ENCODE results near the gene PLXNA4.

Gene PLXNA4

DNA sequence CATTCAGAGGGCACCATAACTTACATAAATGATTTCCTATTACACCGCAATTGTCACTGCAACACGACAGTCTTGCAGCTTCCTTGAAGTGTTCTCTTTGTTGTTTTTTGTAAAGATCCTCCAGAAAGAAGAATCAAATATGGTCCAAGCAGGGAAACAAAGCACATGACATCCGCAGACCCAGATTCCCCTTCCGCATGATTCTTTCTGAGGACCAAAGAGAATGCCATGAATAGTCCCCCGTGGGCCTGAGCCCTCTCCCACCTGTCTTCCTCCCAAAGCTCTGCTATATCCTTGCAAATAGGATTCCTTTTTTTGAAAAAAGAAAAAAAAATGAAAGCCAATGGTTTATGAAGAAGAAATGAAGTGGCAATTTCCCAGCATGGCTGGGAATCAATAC is 10.8 kb downstream of the PLXNA4 start:
- TF ChIP-seq ELF4 (IDR thresholded peaks at IDR 0.05) (no peak), BHLHE40 (IDR thresholded peaks at IDR 0.05; ENCODE audit: borderline replicate concordance) (no peak), HDGF (IDR thresholded peaks at IDR 0.05; ENCODE audit: borderline replicate concordance) (no peak), SUZ12 (IDR thresholded peaks at IDR 0.05) (no peak)
- POLR2A ChIA-PET, result no interaction called here
- DNase-seq (ENCODE audit: extremely low spot score), result no peak
- CTCF ChIA-PET, result interaction anchor here (0.6 to 0.7 kb wide), 2 partner anchors 48 to 644 kb away, joined by 4 read pairs; no protein-coding TSS in a partner anchor

DNA sequence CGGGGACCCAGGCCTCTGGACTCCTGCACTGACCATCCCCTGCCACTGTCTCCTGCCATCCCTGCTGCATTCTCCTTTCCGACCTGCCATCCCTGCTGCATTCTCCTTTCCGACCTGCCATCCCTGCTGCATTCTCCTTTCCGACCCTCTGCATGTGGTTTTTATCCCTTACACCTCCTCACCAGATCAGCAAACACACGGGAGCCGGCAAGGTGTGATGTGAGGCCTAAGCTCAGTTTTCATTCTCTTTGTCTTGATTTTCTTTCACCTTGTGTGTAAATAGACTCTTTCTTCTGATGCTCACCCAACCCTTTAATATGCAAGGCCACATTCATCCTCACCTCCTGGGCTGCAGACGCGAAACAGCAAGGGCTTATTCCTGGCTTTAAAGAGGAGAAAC is 11.4 kb downstream of the PLXNA4 start:
- POLR2A ChIA-PET, result no interaction called here
- TF ChIP-seq SUZ12 (IDR thresholded peaks at IDR 0.05), result no peak
- no peak for TF ChIP-seq FOXM1 (IDR thresholded peaks at IDR 0.05; ENCODE audit: borderline replicate concordance)
- no peak for TF ChIP-seq SP1 (IDR thresholded peaks at IDR 0.05)
- no peak for TF ChIP-seq CTBP1 (IDR thresholded peaks at IDR 0.05; ENCODE audit: borderline replicate concordance)
- no peak for TF ChIP-seq HDGF (IDR thresholded peaks at IDR 0.05; ENCODE audit: borderline replicate concordance)
- no peak for DNase-seq (ENCODE audit: extremely low spot score)
- CTCF ChIA-PET, result no interaction called here

- no peak for DNase-seq (ENCODE audit: extremely low spot score)
- CTCF ChIA-PET, result no interaction called here
- POLR2A ChIA-PET, result no interaction called here
- TF ChIP-seq LEF1 (IDR thresholded peaks at IDR 0.05; ENCODE audit: borderline replicate concordance) (no peak), NFRKB (IDR thresholded peaks at IDR 0.05) (no peak), SP1 (IDR thresholded peaks at IDR 0.05) (no peak), PKNOX1 (IDR thresholded peaks at IDR 0.05) (no peak), FOXM1 (IDR thresholded peaks at IDR 0.05; ENCODE audit: borderline replicate concordance) (no peak), ELF4 (IDR thresholded peaks at IDR 0.05) (no peak), L3MBTL2 (conservative IDR thresholded peaks at IDR 0.05) (no peak), FOXA1 (IDR thresholded peaks at IDR 0.05) (no peak), CTBP1 (IDR thresholded peaks at IDR 0.05; ENCODE audit: borderline replicate concordance) (no peak), HDGF (IDR thresholded peaks at IDR 0.05; ENCODE audit: borderline replicate concordance) (no peak), BHLHE40 (IDR thresholded peaks at IDR 0.05; ENCODE audit: borderline replicate concordance) (no peak), TARDBP (IDR thresholded peaks at IDR 0.05) (no peak), ARNT (IDR thresholded peaks at IDR 0.05) (no peak), FOXK2 (IDR thresholded peaks at IDR 0.05) (no peak), ZNF384 (IDR thresholded peaks at IDR 0.05) (no peak), SUZ12 (IDR thresholded peaks at IDR 0.05) (no peak)
Observed at GRCh38 chr7:132564090-132564489, 12.2 kb downstream of the PLXNA4 start.

DNA sequence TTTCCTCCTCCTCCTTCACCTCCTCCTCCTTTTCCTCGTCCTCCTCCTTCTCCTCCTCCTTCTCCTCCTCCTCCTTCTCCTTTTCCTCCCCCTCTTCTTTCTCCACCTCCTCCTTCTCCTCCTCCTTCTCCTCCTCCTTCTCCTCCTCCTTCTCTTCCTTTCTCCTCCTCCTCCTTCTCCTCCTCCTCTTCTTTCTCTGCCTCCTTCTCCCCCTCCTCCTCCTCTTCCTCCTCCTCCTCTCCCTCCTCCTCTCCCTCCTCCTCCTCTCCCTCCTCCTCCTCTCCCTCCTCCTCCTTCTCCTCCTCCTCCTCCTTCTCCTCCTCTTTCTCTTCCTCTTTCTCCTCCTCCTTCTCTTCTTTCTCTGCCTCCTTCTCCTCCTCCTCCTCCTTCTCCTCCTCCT is 13.6 kb downstream of the PLXNA4 start:
- no peak for DNase-seq (ENCODE audit: extremely low spot score)
- CTCF ChIA-PET, result no interaction called here
- TF ChIP-seq L3MBTL2 (conservative IDR thresholded peaks at IDR 0.05) (no peak), CTBP1 (IDR thresholded peaks at IDR 0.05; ENCODE audit: borderline replicate concordance) (no peak), HDGF (IDR thresholded peaks at IDR 0.05; ENCODE audit: borderline replicate concordance) (no peak), BHLHE40 (IDR thresholded peaks at IDR 0.05; ENCODE audit: borderline replicate concordance) (no peak), ZNF384 (IDR thresholded peaks at IDR 0.05) (no peak), ARNT (IDR thresholded peaks at IDR 0.05) (no peak), LEF1 (IDR thresholded peaks at IDR 0.05; ENCODE audit: borderline replicate concordance) (no peak), FOXK2 (IDR thresholded peaks at IDR 0.05) (no peak), SP1 (IDR thresholded peaks at IDR 0.05) (no peak), ELF4 (IDR thresholded peaks at IDR 0.05) (no peak)
- POLR2A ChIA-PET, result no interaction called here

- POLR2A ChIA-PET, result no interaction called here
- DNase-seq (ENCODE audit: extremely low spot score), result no peak
- no peak for TF ChIP-seq ELF4 (IDR thresholded peaks at IDR 0.05)
- TF ChIP-seq SUZ12 (IDR thresholded peaks at IDR 0.05), result no peak
- TF ChIP-seq FOXM1 (IDR thresholded peaks at IDR 0.05; ENCODE audit: borderline replicate concordance), result no peak
- no peak for TF ChIP-seq FOXA1 (IDR thresholded peaks at IDR 0.05)
- CTCF ChIA-PET, result no interaction called here
Observed at GRCh38 chr7:132561763-132562162, 14.5 kb downstream of the PLXNA4 start.

- DNase-seq (ENCODE audit: extremely low spot score), result no peak
- no peak for TF ChIP-seq NFRKB (IDR thresholded peaks at IDR 0.05)
- no peak for TF ChIP-seq ZNF384 (IDR thresholded peaks at IDR 0.05)
- no peak for TF ChIP-seq PKNOX1 (IDR thresholded peaks at IDR 0.05)
- no peak for TF ChIP-seq BHLHE40 (IDR thresholded peaks at IDR 0.05; ENCODE audit: borderline replicate concordance)
- no peak for TF ChIP-seq LEF1 (IDR thresholded peaks at IDR 0.05; ENCODE audit: borderline replicate concordance)
- TF ChIP-seq FOXA1 (IDR thresholded peaks at IDR 0.05), result no peak
- no peak for TF ChIP-seq HDGF (IDR thresholded peaks at IDR 0.05; ENCODE audit: borderline replicate concordance)
- TF ChIP-seq CTBP1 (IDR thresholded peaks at IDR 0.05; ENCODE audit: borderline replicate concordance), result no peak
- TF ChIP-seq SUZ12 (IDR thresholded peaks at IDR 0.05), result no peak
- no peak for TF ChIP-seq ELF4 (IDR thresholded peaks at IDR 0.05)
- TF ChIP-seq FOXM1 (IDR thresholded peaks at IDR 0.05; ENCODE audit: borderline replicate concordance), result no peak
- TF ChIP-seq SP1 (IDR thresholded peaks at IDR 0.05), result no peak
- TF ChIP-seq ARNT (IDR thresholded peaks at IDR 0.05), result no peak
- TF ChIP-seq TARDBP (IDR thresholded peaks at IDR 0.05), result no peak
- ChIA-PET POLR2A (no interaction called here), CTCF (no interaction called here)
Observed at GRCh38 chr7:132560825-132561529, 15.3 kb downstream of the PLXNA4 start.

DNA sequence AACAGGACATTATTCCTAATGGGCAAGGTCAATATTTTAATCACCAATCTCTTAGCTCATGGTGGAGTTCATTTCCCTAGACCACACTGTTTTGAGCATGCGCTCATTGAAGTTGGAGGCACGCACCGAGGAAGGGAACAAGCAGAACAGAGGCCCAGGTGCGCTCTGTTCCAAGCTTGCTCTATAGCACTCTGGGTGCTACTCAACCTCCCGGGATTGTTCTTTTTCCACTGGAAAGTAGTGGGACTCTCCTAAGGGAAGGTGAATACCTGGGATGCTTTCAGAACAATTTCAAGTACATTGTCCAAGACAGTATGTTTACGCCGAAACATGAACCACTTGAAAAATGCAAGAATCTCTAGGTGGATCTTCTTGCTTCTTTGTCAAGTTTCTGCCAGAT is 16.2 kb downstream of the PLXNA4 start:
- ChIA-PET CTCF (no interaction called here), POLR2A (no interaction called here)
- TF ChIP-seq TARDBP (IDR thresholded peaks at IDR 0.05), result no peak
- no peak for TF ChIP-seq HDGF (IDR thresholded peaks at IDR 0.05; ENCODE audit: borderline replicate concordance)
- no peak for TF ChIP-seq FOXK2 (IDR thresholded peaks at IDR 0.05)
- no peak for TF ChIP-seq SP1 (IDR thresholded peaks at IDR 0.05)
- TF ChIP-seq CTBP1 (IDR thresholded peaks at IDR 0.05; ENCODE audit: borderline replicate concordance), result no peak
- TF ChIP-seq SUZ12 (IDR thresholded peaks at IDR 0.05), result no peak
- no peak for TF ChIP-seq NFRKB (IDR thresholded peaks at IDR 0.05)
- no peak for TF ChIP-seq ZNF384 (IDR thresholded peaks at IDR 0.05)
- DNase-seq (ENCODE audit: extremely low spot score), result no peak
